H1 (cell line): ENCODE measurements around the gene IL20RB. TPM values are rescaled to one million over a fixed set of nuclear protein-coding genes. Genes with fewer than 3 reads are reported as not detected.

Experiments used
- CTCF ChIA-PET: fragments of 300-600 bp; sonication (Branson Sonifier 250); formaldehyde crosslinking; loops from one replicate; lab custom pipeline; 2021; ENCODE audit not compliant: partially characterized antibody; lab: Charles Lee
- POLR2A ChIA-PET: fragments of 300-600 bp; sonication (Branson Sonifier 250); formaldehyde crosslinking; loops from one replicate; lab custom pipeline; 2021; ENCODE audit warnings: inconsistent platforms; ENCODE audit not compliant: partially characterized antibody; lab: Charles Lee
- DNase-seq, 2 experiments: peaks; one replicate each; pipeline versions ENCODE4 v3.0.0 to v3.0.0-alpha.2; 2010 to 2022; ENCODE audit warnings: low spot score in 2 of 2, low read depth in 1 of 2, mixed read lengths in 1 of 2
- FAIRE-seq: peaks from 2 replicates; lab custom pipeline; 2011; peaks lifted over from hg19 to GRCh38; lab: Jason Lieb, UNC
- H2AFZ ChIP-seq: 2 replicates; pipeline ENCODE4 v1.8.1; 2012; ENCODE audit warnings: low read length, inconsistent platforms
- H2AK5ac ChIP-seq: 2 replicates; pipeline ENCODE4 v1.6.1; 2013; ENCODE audit warnings: low read depth, low read length
- H2BK120ac ChIP-seq: replicated peaks from 2 replicates; pipeline ENCODE3; 2013; ENCODE audit warnings: low read depth, low read length, inconsistent platforms
- H2BK12ac ChIP-seq: 2 replicates; pipeline ENCODE4 v1.6.1; 2013; ENCODE audit warnings: low read depth, low read length
- H2BK15ac ChIP-seq: 2 replicates; pipeline ENCODE4 v1.6.1; 2013; ENCODE audit warnings: low read length
- H2BK20ac ChIP-seq: 2 replicates; pipeline ENCODE4 v1.6.1; 2013; ENCODE audit warnings: low read length
- H2BK5ac ChIP-seq: 2 replicates; pipeline ENCODE4 v1.6.1; 2013; ENCODE audit warnings: low read depth, low read length
- H3K14ac ChIP-seq: 2 replicates; pipeline ENCODE4 v1.6.1; 2013; ENCODE audit warnings: inconsistent platforms; ENCODE audit not compliant: insufficient read length
- H3K18ac ChIP-seq: 2 replicates; pipeline ENCODE4 v1.6.1; 2013; ENCODE audit warnings: low read length; ENCODE audit errors: extremely low read depth
- H3K23ac ChIP-seq: 2 replicates; pipeline ENCODE4 v1.6.1; 2013; ENCODE audit warnings: inconsistent platforms; ENCODE audit not compliant: insufficient read length
- H3K23me2 ChIP-seq: 2 replicates; pipeline ENCODE4 v1.6.1; 2013; ENCODE audit warnings: low read depth, low read length
- H3K27ac ChIP-seq: 2 replicates; pipeline ENCODE4 v1.6.1; 2011; ENCODE audit warnings: low read depth, low read length, inconsistent platforms
- H3K27me3 ChIP-seq, 4 experiments: replicated peaks in 1 of 4; 1 replicate in 1 of 4; 2 replicates in 3 of 4; pipeline versions ENCODE4 v1.6.1 to v1.8.1; 2011 to 2013; ENCODE audit warnings: low read length in 3 of 4, mild to moderate bottlenecking in 3 of 4, inconsistent platforms in 2 of 4, mixed read lengths in 2 of 4, moderate library complexity in 1 of 4; ENCODE audit not compliant: control insufficient read depth in 3 of 4, insufficient read depth in 3 of 4; ENCODE audit errors: extremely low read depth in 1 of 4
- H3K36me3 ChIP-seq, 4 experiments: 2 replicates each; pipeline versions ENCODE4 v1.6.1 to v1.8.1; 2011 to 2013; ENCODE audit warnings: mild to moderate bottlenecking in 4 of 4, low read length in 3 of 4, moderate library complexity in 2 of 4, control low read depth in 1 of 4, inconsistent platforms in 1 of 4; ENCODE audit not compliant: insufficient read depth in 4 of 4, control insufficient read depth in 2 of 4
- H3K4ac ChIP-seq: replicated peaks from 2 replicates; pipeline ENCODE3; 2013; ENCODE audit warnings: low read length, low read depth, mixed read lengths, inconsistent platforms; ENCODE audit not compliant: insufficient read length
- H3K4me1 ChIP-seq, 4 experiments: replicated peaks in 1 of 4; 1 replicate in 1 of 4; 2 replicates in 3 of 4; pipeline versions ENCODE4 v1.6.1 to v1.8.1; 2011 to 2013; ENCODE audit warnings: low read length in 3 of 4, inconsistent platforms in 2 of 4, mixed read lengths in 1 of 4; ENCODE audit not compliant: insufficient read depth in 4 of 4, control insufficient read depth in 3 of 4
- H3K4me2 ChIP-seq, 2 experiments: 2 replicates each; pipeline versions ENCODE4 v1.6.1 to v1.8.1; 2011 to 2013; ENCODE audit warnings: low read depth in 2 of 2, low read length in 2 of 2, control low read depth in 1 of 2, inconsistent platforms in 1 of 2, mild to moderate bottlenecking in 1 of 2; ENCODE audit not compliant: insufficient read depth in 1 of 2
- H3K4me3 ChIP-seq, 4 experiments: fragments of 200-600, 300-600 bp in 1 of 4; sonication (generic), shearing (Covaris generic), sonication (Bioruptor Twin) in 1 of 4; 2 replicates each; pipeline versions ENCODE4 v1.5.1 to v1.8.1; 2011 to 2016; ENCODE audit warnings: low read length in 4 of 4, low read depth in 3 of 4, control low read depth in 2 of 4, inconsistent platforms in 2 of 4, mild to moderate bottlenecking in 2 of 4, mixed read lengths in 1 of 4, moderate library complexity in 1 of 4; ENCODE audit not compliant: insufficient read depth in 2 of 4; ENCODE audit errors: extremely low read depth in 1 of 4
- H3K56ac ChIP-seq: replicated peaks from 2 replicates; pipeline ENCODE3; 2013; ENCODE audit warnings: low read depth, mild to moderate bottlenecking, mixed read lengths, low read length, inconsistent platforms; ENCODE audit not compliant: insufficient read length
- H3K79me1 ChIP-seq: 2 replicates; pipeline ENCODE4 v1.6.1; 2013; ENCODE audit warnings: low read depth, low read length, control low read depth
- H3K79me2 ChIP-seq, 2 experiments: 2 replicates each; pipeline versions ENCODE4 v1.6.1 to v1.8.1; 2012 to 2013; ENCODE audit warnings: low read length in 2 of 2, mild to moderate bottlenecking in 2 of 2, inconsistent platforms in 1 of 2; ENCODE audit not compliant: insufficient read depth in 2 of 2, control insufficient read depth in 1 of 2
- H3K9ac ChIP-seq, 4 experiments: replicated peaks in 1 of 4; 1 replicate in 1 of 4; 2 replicates in 3 of 4; pipeline versions ENCODE4 v1.6.1 to v1.8.1; 2011 to 2013; ENCODE audit warnings: low read depth in 3 of 4, low read length in 3 of 4, control low read depth in 2 of 4, mild to moderate bottlenecking in 2 of 4, moderate library complexity in 2 of 4, inconsistent platforms in 1 of 4; ENCODE audit errors: extremely low read depth in 1 of 4
- H3K9me3 ChIP-seq, 2 experiments: 2 replicates each; pipeline versions ENCODE4 v1.6.1 to v1.8.1; 2012 to 2013; ENCODE audit warnings: mild to moderate bottlenecking in 2 of 2, moderate library complexity in 2 of 2, control low read depth in 1 of 2, inconsistent platforms in 1 of 2, low read depth in 1 of 2, low read length in 1 of 2, mixed read lengths in 1 of 2; ENCODE audit not compliant: insufficient read depth in 2 of 2
- H4K20me1 ChIP-seq, 2 experiments: replicated peaks in 1 of 2; 2 replicates each; pipeline versions ENCODE3 to v1.8.1; 2011 to 2013; ENCODE audit warnings: inconsistent platforms in 2 of 2, low read length in 2 of 2, mild to moderate bottlenecking in 1 of 2; ENCODE audit not compliant: insufficient read depth in 2 of 2, control insufficient read depth in 1 of 2
- H4K5ac ChIP-seq: 2 replicates; pipeline ENCODE4 v1.6.1; 2013; ENCODE audit warnings: low read length, low read depth, mixed read lengths, inconsistent platforms; ENCODE audit not compliant: insufficient read length
- H4K8ac ChIP-seq: 2 replicates; pipeline ENCODE4 v1.8.0; 2013; ENCODE audit warnings: mild to moderate bottlenecking, moderate library complexity, low read length, inconsistent platforms; ENCODE audit not compliant: insufficient read depth; ENCODE audit errors: extremely low read depth
- H4K91ac ChIP-seq: replicated peaks from 2 replicates; pipeline ENCODE3; 2013; ENCODE audit warnings: low read length, mixed read lengths, inconsistent platforms; ENCODE audit not compliant: insufficient read length
- CBX5 ChIP-seq: fragments of 300-800, 300-1000 bp; sonication (generic); IDR thresholded peaks from 2 replicates; pipeline ENCODE4 v1.7.1; 2016; ENCODE audit warnings: antibody characterized with exemption, low read length, low read depth
- CEBPB ChIP-seq: IDR thresholded peaks from 2 replicates; pipeline ENCODE4 v1.6.1; 2012; ENCODE audit warnings: low read depth, low read length
- CREB1 ChIP-seq: IDR thresholded peaks from 2 replicates; pipeline ENCODE4 v1.6.1; 2012; ENCODE audit warnings: inconsistent platforms
- KDM5A ChIP-seq: fragments of 200-600 bp; IDR thresholded peaks from 2 replicates; pipeline ENCODE4 v1.7.1; 2012; ENCODE audit warnings: mild to moderate bottlenecking, low read length, inconsistent platforms, mixed read lengths
- SUZ12 ChIP-seq: fragments of 200-600 bp; sonication (generic); IDR thresholded peaks from 2 replicates; pipeline ENCODE4 v1.6.1; 2012; ENCODE audit warnings: mild to moderate bottlenecking, inconsistent platforms, low read length, moderate library complexity, mixed read lengths
- TEAD4 ChIP-seq: IDR thresholded peaks from 2 replicates; pipeline ENCODE4 v1.6.1; 2012; ENCODE audit warnings: low read depth, low read length, inconsistent platforms, mixed read lengths
- ZNF274 ChIP-seq: IDR thresholded peaks from 2 replicates; pipeline ENCODE4 v1.7.0; 2012; ENCODE audit warnings: low read length, borderline replicate concordance; ENCODE audit errors: extremely low read depth
- WGBS, 2 experiments: shearing (Covaris generic) in 1 of 2; methylation state at CpG; one replicate each; pipeline versions ENCODE4 v1.1.6 to v1.1.7; 2013 to 2015; ENCODE audit warnings: low lambda C conversion rate in 2 of 2, mixed read lengths in 2 of 2, inconsistent platforms in 1 of 2, low coverage in 1 of 2, missing lambda C conversion rate in 1 of 2; ENCODE audit not compliant: insufficient replicate concordance in 2 of 2, insufficient coverage in 1 of 2, insufficient read length in 1 of 2; ENCODE audit errors: extremely low coverage in 1 of 2, missing lambda C conversion rate in 1 of 2; 5-methylcytosine and 5-hydroxymethylcytosine counted together
- polyA plus RNA-seq, 7 experiments: library from polyadenylated mRNA; depleted of rRNA in 3 of 7; stranded (reverse) in 5 of 7; unstranded in 2 of 7; fragments of >200 nt in 5 of 7; fragments of 200-250 nt in 2 of 7; gene quantifications; 1 replicate in 5 of 7; 2 replicates in 1 of 7; 4 replicates in 1 of 7; pipeline versions ENCODE4 v1.2.1 to v1.2.3, GENCODE V29; 2011 to 2013; ENCODE audit warnings: missing spikeins in 2 of 7, mixed read lengths in 2 of 7
- total RNA-seq: library from RNA; stranded (reverse); fragmentation: NEBNext Ultra II Directional; extraction: Animal tissue kit (Norgen Biotek cat#: 25700); gene quantifications from 2 replicates; pipeline ENCODE4 v1.2.1, GENCODE V29; 2021
- TF ChIP-seq, protein P1 (sequence below), 3 experiments: IDR thresholded peaks; 1 replicate in 2 of 3; 2 replicates in 1 of 3; pipeline versions ENCODE4 v1.5.1 to v1.6.1; 2011; ENCODE audit warnings: low read length in 3 of 3, mild to moderate bottlenecking in 3 of 3, inconsistent platforms in 2 of 3, low read depth in 1 of 3, moderate library complexity in 1 of 3; ENCODE audit not compliant: insufficient read depth in 1 of 3; ENCODE audit errors: control extremely low read depth in 1 of 3

IL20RB gene
- total and polyA plus RNA-seq, 2 of the 8 experiments (the other 6 are each of a cell fraction or from before 2014, with no cell fraction given): 1.6 to 1.8 TPM

- H3K36me3 ChIP-seq: no peaks in the 10 kb centered on the region
- H2BK12ac ChIP-seq: no peak overlapping the region
- H3K4ac ChIP-seq: no peak overlapping the region
- no peaks in the 10 kb centered on the region; the same call in 1 of the 2 replicates for H3K79me1 ChIP-seq
- no peak overlapping the region for H2BK5ac ChIP-seq
- H2AFZ ChIP-seq: no peak overlapping the region
- H3K14ac ChIP-seq: no peak overlapping the region
- no peak overlapping the region for H2BK20ac ChIP-seq
- H3K4me3 ChIP-seq: no peak overlapping the region
- no peak for FAIRE-seq
- no peak overlapping the region; the same call in 1 of the 2 replicates for H2AK5ac ChIP-seq
- H3K27me3 ChIP-seq: no peaks in the 10 kb centered on the region
- H4K5ac ChIP-seq: no peak overlapping the region
- peaks cover 2 to 5% (median 4%) of the 10 kb centered on the region in 4 experiments; a peak in 4 of 7 replicates for H3K4me1 ChIP-seq
- no peak overlapping the region for H3K56ac ChIP-seq
- H3K9me3 ChIP-seq: no peaks in the 10 kb centered on the region
- H3K27ac ChIP-seq: no peak overlapping the region
- no peaks in the 10 kb centered on the region for H4K20me1 ChIP-seq
- H3K23ac ChIP-seq: no peak overlapping the region
- ChIA-PET POLR2A (no interaction called here), CTCF (interaction anchor here (1.2 kb wide), 1 partner anchor 18 kb away, joined by 6 read pairs; no protein-coding TSS in a partner anchor)
- no peak for DNase-seq
- no peak overlapping the region for H3K9ac ChIP-seq
- H3K23me2 ChIP-seq: no peaks in the 10 kb centered on the region
- H2BK120ac ChIP-seq: no peak overlapping the region
- H3K18ac ChIP-seq: no peak overlapping the region
- H3K4me2 ChIP-seq: no peak overlapping the region
- peak overlapping the region; percentile 32; the same call in 1 of the 2 replicates for H4K8ac ChIP-seq
- 82% methylated on average over 3 of the region's 3 CpGs; no CpG with 5 or more reads in 1 of the 2 experiments for WGBS, 2 experiments
- no peaks in the 10 kb centered on the region for H3K79me2 ChIP-seq
- H2BK15ac ChIP-seq: 0 out of 2 replicates have a peak overlapping the region, but pooled peaks have one; percentile 32
- no peak overlapping the region for H4K91ac ChIP-seq
- TF ChIP-seq SUZ12 (no peak), TEAD4 (no peak), ZNF274 (no peak), CEBPB (no peak), CBX5 (no peak), CREB1 (no peak), KDM5A (no peak)
- TF ChIP-seq, protein P1, sequence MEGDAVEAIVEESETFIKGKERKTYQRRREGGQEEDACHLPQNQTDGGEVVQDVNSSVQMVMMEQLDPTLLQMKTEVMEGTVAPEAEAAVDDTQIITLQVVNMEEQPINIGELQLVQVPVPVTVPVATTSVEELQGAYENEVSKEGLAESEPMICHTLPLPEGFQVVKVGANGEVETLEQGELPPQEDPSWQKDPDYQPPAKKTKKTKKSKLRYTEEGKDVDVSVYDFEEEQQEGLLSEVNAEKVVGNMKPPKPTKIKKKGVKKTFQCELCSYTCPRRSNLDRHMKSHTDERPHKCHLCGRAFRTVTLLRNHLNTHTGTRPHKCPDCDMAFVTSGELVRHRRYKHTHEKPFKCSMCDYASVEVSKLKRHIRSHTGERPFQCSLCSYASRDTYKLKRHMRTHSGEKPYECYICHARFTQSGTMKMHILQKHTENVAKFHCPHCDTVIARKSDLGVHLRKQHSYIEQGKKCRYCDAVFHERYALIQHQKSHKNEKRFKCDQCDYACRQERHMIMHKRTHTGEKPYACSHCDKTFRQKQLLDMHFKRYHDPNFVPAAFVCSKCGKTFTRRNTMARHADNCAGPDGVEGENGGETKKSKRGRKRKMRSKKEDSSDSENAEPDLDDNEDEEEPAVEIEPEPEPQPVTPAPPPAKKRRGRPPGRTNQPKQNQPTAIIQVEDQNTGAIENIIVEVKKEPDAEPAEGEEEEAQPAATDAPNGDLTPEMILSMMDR (IDR thresholded peaks at IDR 0.05; ENCODE audit: control extremely low read depth in 1 of 3, insufficient read depth in 1 of 3, low read depth in 1 of 3, low read length in 3 of 3): no peak
These were observed 92.5 kb downstream of the IL20RB start for GRCh38 chr3:137050281-137050680.
